ENCODE measurements around the gene ZNF500. TPM values are rescaled to one million over a fixed set of nuclear protein-coding genes. Genes with fewer than 3 reads are reported as not detected.
"Not testable (repeated sequence)": the region's sequence is repeated elsewhere in the genome, so short reads cannot be mapped to it uniquely, and the experiment has no call there.

Gene ZNF500
- total RNA-seq, 1 donor from 2014 or later = 5.4 TPM

GRCh38 chr16:4788489-4788889 lies 21.5 kb upstream of the ZNF500 start:
- intact Hi-C loops (cut with micrococcal nuclease) = no loop called here
- no peaks in the 10 kb centered on the region for H3K27me3 ChIP-seq (ENCODE audit: low read depth)
- no peak for DNase-seq
- H3K4me1 ChIP-seq = no peaks in the 10 kb centered on the region
- H3K9me3 ChIP-seq (replicated peaks) = no peaks in the 10 kb centered on the region
- H3K36me3 ChIP-seq = no peaks in the 10 kb centered on the region
- no peak overlapping the region for H3K27ac ChIP-seq (replicated peaks)
- TF ChIP-seq CTCF (IDR thresholded peaks at IDR 0.05; ENCODE audit: borderline replicate concordance) = no peak
- H3K4me3 ChIP-seq = no peak overlapping the region

- H3K27ac ChIP-seq (replicated peaks) = no peak within 1 kb of the TSS
- H3K36me3 ChIP-seq = no peaks in the 10 kb centered on the region
- no peak for TF ChIP-seq CTCF (IDR thresholded peaks at IDR 0.05; ENCODE audit: borderline replicate concordance)
- H3K9me3 ChIP-seq (replicated peaks) = no peaks in the 10 kb centered on the region
- intact Hi-C loops (cut with micrococcal nuclease) = no loop called here
- H3K4me1 ChIP-seq = no peaks in the 10 kb centered on the region
- H3K4me3 ChIP-seq = no peak within 1 kb of the TSS
- DNase-seq = no peak
- no peaks in the 10 kb centered on the region for H3K27me3 ChIP-seq (ENCODE audit: low read depth)
Observed at GRCh38 chr16:4787627-4788482, 20.9 kb upstream of the ZNF500 start, which contains the start of gene SEPTIN12. Gene SEPTIN12 (minus strand): TSS chr16:4788345. CDS start chr16:4787645, 700 bp downstream.

- H3K4me1 ChIP-seq = no peaks in the 10 kb centered on the region
- no peak for TF ChIP-seq CTCF (IDR thresholded peaks at IDR 0.05; ENCODE audit: borderline replicate concordance)
- no peaks in the 10 kb centered on the region for H3K36me3 ChIP-seq
- no peaks in the 10 kb centered on the region for H3K9me3 ChIP-seq (replicated peaks)
- no peak overlapping the region for H3K27ac ChIP-seq (replicated peaks)
- intact Hi-C loops (cut with micrococcal nuclease) = no loop called here
- no peak overlapping the region for H3K4me3 ChIP-seq
- DNase-seq = no peak
- H3K27me3 ChIP-seq (ENCODE audit: low read depth) = no peaks in the 10 kb centered on the region
Observed at GRCh38 chr16:4787068-4787467, 20.1 kb upstream of the ZNF500 start.

- intact Hi-C loops (cut with micrococcal nuclease) = no loop called here
- H3K4me1 ChIP-seq = no peaks in the 10 kb centered on the region
Observed at GRCh38 chr16:4785758-4786433, 18.9 kb upstream of the ZNF500 start.

GRCh38 chr16:4784444-4784987 lies 17.6 kb upstream of the ZNF500 start:
- H3K4me1 ChIP-seq; H3K9me3 ChIP-seq (replicated peaks); H3K27me3 ChIP-seq (ENCODE audit: low read depth); H3K4me3 ChIP-seq; DNase-seq; H3K27ac ChIP-seq (replicated peaks); H3K36me3 ChIP-seq; intact Hi-C loops (cut with micrococcal nuclease): not testable (repeated sequence)

More at GRCh38 chr16:4785758-4786433, 18.9 kb upstream of the ZNF500 start:
- H3K27ac ChIP-seq (replicated peaks) = no peak overlapping the region
- H3K27me3 ChIP-seq (ENCODE audit: low read depth) = no peaks in the 10 kb centered on the region
- TF ChIP-seq CTCF (IDR thresholded peaks at IDR 0.05; ENCODE audit: borderline replicate concordance) = no peak
- no peaks in the 10 kb centered on the region for H3K36me3 ChIP-seq
- no peak overlapping the region for H3K4me3 ChIP-seq
- no peak for DNase-seq
- H3K9me3 ChIP-seq (replicated peaks) = no peaks in the 10 kb centered on the region
